GM18526 (cell line): ENCODE data around the gene GDI2.

Experiments used
- POLR2A ChIP-seq: IDR thresholded peaks from 3 replicates; pipeline ENCODE4 v1.6.1; 2011; ENCODE audit not compliant: insufficient read length; ENCODE audit errors: extremely low read depth

The GDI2 gene

GRCh38 chr10:5762531-5762930 is 50.7 kb downstream of the GDI2 start:
- TF ChIP-seq POLR2A: no peak

- no peak for TF ChIP-seq POLR2A
Measured at GRCh38 chr10:5761220-5761619, 52.0 kb downstream of the GDI2 start.

DNA sequence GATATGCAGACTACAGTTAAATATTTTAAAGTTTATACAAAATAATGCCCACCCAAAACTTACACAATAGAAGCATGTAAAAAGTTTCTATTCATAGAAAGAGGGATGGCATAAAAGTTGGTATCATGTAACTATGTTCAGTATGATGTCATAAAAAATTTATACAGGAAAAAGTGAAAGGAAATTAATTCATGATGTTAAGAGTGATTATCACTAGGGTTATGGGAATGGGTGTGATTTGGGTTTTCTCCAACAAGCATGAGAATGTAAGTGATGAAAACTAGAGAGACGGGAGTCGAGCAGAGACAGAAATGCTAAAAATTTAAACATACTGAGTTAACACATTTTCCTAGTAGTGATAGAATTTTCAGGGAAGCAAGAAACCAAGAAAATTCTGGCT is 52.7 kb downstream of the GDI2 start:
- TF ChIP-seq POLR2A: no peak

- TF ChIP-seq POLR2A: no peak
Measured at GRCh38 chr10:5758927-5759326, 54.3 kb downstream of the GDI2 start.

DNA sequence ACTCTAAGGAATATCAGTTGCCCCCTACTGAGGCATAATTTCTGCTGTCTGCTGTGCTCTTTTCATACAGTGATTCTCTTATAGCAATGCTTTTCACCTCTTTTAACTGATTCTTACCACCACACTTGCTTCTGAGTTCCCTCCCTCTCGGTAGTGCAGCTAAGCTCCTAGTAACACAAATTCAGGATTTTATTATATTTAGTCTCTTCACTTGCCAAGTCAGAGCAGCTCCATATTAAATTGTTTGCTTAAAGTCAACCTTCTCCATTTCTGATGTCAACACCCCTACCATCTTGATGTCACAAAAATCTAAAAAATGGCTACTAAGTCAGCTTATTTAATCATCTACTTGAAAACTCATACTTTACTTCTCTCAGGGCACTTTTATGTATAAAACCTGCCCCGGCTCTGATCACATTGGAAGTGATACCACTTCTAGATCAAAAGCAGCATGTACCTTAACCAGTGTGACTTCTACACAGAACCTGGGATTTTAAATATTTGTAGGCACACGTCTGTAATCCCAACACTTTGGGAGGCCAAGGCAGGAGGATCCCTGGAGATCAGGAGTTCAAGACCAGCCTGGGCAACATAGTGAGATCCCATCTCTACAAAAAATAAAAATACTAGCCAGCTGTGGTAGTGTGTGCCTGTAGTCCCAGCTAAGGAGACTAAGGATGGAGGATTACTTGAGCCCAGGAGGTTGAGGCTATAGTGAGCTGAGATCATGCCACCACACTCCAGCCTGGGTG is 55.3 kb downstream of the GDI2 start:
- TF ChIP-seq POLR2A: no peak

DNA sequence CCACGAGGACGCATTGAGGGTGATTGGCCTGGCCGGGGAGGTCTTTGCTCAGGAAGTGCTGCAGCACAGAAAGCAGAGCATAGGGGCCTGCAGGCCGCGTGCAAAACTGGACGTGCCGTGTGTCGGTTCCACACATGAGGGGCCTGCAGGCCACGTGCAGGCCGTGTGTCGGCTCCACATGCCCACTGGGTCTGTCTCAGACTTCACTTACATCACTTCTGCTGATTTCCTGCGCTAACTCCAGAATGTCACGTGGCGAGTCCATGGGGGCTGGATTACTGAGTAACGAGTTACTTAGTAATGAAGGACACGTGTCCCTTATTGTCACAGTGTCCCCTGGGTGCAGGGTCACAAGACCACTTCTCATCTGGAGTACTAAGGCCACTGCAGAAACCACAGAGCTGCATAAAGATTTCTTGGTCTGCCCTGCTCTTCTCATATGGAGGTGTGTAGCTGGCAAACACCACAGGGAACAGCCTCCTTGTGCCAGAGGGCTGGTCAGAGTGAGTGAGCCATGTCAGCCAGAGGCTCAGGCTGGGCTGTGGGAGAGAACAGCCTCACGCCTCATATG is 60.8 kb downstream of the GDI2 start:
- no peak for TF ChIP-seq POLR2A

- no peak for TF ChIP-seq POLR2A
Measured at GRCh38 chr10:5751601-5752253, 61.5 kb downstream of the GDI2 start.

GRCh38 chr10:5748394-5748803 is 64.8 kb downstream of the GDI2 start:
- no peak for TF ChIP-seq POLR2A

- TF ChIP-seq POLR2A: no peak
Measured at GRCh38 chr10:5746197-5746596, 67.0 kb downstream of the GDI2 start.

- TF ChIP-seq POLR2A: no peak
Measured at GRCh38 chr10:5744849-5745248, 68.4 kb downstream of the GDI2 start.

GRCh38 chr10:5743736-5744135 is 69.5 kb downstream of the GDI2 start:
- no peak for TF ChIP-seq POLR2A

DNA sequence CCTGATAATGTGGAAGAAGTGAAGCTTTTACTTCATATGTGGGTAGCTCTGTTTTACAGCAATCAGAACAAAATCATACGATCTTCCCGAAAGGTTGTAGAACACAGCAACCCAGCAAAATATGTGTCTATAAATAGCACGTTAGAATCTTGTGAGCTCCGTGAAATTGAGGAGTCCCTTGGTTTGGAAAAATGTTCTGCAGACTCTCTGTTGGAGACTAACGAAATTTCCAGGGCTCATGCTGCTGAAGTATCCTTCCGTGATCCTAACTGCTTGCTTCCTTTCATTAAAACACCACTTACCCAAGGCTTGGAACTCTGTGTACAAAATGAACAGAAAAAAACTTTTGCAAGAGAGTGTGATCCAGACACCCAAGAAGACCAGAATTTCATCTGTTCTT is 71.1 kb downstream of the GDI2 start:
- TF ChIP-seq POLR2A: no peak

DNA sequence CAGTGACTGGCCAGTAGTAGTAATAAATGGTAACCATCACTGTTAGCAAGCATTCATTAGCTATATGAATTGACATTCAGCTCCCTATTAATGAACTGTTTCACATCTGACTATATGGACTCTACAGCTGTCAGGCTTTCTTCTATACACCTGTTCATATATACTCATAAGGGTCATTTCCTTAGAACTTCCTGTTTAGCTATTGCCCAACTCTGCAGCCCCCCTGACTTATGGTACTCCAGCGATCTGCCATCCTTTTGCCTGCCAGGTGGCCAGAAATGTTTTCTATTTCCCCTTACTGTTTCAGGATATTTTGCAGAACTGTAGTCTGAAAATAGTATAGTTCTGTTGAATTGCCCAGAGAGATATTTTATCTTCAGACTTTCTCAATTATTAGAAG is 72.0 kb downstream of the GDI2 start:
- no peak for TF ChIP-seq POLR2A

GRCh38 chr10:5738427-5738826 is 74.8 kb downstream of the GDI2 start:
- TF ChIP-seq POLR2A: no peak

DNA sequence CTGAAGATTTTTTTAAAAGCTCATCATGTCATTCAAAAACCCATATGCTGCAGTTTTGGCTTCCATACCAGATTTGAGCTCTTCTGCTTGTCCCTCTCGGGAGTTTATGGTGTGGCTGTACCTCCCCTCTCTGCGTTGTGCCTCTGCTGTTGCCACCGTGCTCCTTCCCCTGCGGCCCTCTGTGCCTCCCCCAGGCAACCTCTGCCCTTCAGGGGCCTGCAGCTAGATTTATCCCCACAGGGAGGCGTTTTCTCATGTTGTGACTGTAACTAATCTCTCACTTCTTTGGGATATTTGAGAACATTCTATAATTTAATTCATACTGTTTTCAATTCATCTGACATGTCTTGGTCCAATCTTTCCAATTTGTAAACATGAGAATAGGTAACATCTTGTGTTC is 75.9 kb downstream of the GDI2 start:
- no peak for TF ChIP-seq POLR2A

GRCh38 chr10:5736591-5736990 is 76.6 kb downstream of the GDI2 start:
- TF ChIP-seq POLR2A: no peak
